ENCODE results near the gene IL36B. TPM values are rescaled to one million over a fixed set of nuclear protein-coding genes. Genes with fewer than 3 reads are reported as not detected.

The IL36B gene
- total RNA-seq, 1 donor from 2014 or later: not detected

DNA sequence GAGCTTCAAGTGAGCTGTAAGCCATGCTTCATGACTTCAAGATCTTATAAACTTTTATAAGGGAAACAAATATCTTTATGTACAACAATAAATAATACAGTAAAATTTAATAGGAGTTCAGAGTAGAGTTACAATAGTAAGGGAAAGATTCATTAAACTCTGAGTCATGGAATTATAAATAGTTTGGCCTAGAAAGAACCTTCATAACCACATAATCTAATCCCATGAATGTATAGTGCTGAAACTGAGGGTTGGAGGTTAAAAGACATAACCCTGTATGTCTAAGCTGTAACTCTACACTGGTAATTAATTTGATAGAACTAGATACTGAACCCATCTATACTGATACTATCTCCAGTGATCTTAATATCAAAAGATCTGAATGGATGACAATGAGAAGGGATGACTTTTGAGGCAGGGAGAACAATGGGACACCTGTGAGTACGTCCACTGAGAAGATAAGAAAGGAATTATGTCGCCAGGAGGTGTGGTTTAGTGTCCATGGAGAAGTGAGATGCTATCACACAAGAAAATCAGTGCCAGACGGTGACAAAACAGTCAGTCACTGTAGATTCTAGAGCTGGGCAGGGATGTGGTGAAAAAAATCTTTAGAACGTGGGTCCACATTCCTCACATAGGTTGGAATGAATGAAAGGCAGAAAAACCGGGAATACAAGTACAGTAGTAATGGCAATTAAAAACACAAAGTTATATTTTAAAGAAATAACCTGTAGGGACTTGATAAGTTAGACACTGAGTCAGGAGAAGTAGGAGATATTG is 16.2 kb upstream of the IL36B start:
- no peak for DNase-seq (ENCODE audit: low read depth, low spot score)
- Mint-ChIP-seq H3K36me3 (ENCODE audit: low read depth) (no peaks in the 10 kb centered on the region), H3K9me3 (peaks cover 7% of the 10 kb centered on the region), H3K27ac (ENCODE audit: unreplicated experiment) (no peak overlapping the region), H3K27me3 (ENCODE audit: low read depth) (peaks cover 29% of the 10 kb centered on the region), H3K4me1 (no peaks in the 10 kb centered on the region), H3K4me3 (no peak overlapping the region)
- TF ChIP-seq, protein P1, sequence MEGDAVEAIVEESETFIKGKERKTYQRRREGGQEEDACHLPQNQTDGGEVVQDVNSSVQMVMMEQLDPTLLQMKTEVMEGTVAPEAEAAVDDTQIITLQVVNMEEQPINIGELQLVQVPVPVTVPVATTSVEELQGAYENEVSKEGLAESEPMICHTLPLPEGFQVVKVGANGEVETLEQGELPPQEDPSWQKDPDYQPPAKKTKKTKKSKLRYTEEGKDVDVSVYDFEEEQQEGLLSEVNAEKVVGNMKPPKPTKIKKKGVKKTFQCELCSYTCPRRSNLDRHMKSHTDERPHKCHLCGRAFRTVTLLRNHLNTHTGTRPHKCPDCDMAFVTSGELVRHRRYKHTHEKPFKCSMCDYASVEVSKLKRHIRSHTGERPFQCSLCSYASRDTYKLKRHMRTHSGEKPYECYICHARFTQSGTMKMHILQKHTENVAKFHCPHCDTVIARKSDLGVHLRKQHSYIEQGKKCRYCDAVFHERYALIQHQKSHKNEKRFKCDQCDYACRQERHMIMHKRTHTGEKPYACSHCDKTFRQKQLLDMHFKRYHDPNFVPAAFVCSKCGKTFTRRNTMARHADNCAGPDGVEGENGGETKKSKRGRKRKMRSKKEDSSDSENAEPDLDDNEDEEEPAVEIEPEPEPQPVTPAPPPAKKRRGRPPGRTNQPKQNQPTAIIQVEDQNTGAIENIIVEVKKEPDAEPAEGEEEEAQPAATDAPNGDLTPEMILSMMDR (conservative IDR thresholded peaks at IDR 0.05): no peak

DNA sequence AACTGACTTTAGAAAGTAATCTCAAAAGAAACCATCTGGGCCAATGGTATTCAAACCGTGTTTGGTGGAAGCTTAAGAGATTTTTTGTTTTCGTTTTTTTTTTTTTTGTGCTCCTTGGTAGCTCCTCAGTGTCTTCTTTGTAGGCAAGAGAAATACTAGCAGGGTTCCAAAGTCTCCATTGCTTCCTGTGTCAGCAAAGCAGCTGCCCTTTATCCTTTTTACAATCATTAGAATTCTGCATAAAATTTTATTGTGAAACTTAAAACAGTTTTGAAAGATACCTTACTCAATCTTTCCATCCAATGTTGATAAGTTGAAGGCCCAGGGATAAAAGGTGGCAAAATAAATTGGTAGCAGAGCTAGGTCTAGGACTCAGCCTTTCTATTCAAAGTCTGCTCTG is 15.6 kb upstream of the IL36B start:
- H3K27ac Mint-ChIP-seq (ENCODE audit: unreplicated experiment): no peak overlapping the region
- DNase-seq (ENCODE audit: low read depth, low spot score): no peak
- peaks cover 30% of the 10 kb centered on the region for H3K27me3 Mint-ChIP-seq (ENCODE audit: low read depth)
- no peaks in the 10 kb centered on the region for H3K4me1 Mint-ChIP-seq
- peaks cover 7% of the 10 kb centered on the region for H3K9me3 Mint-ChIP-seq
- no peaks in the 10 kb centered on the region for H3K36me3 Mint-ChIP-seq (ENCODE audit: low read depth)
- H3K4me3 Mint-ChIP-seq: no peak overlapping the region
- TF ChIP-seq, protein P1 (conservative IDR thresholded peaks at IDR 0.05): no peak

DNA sequence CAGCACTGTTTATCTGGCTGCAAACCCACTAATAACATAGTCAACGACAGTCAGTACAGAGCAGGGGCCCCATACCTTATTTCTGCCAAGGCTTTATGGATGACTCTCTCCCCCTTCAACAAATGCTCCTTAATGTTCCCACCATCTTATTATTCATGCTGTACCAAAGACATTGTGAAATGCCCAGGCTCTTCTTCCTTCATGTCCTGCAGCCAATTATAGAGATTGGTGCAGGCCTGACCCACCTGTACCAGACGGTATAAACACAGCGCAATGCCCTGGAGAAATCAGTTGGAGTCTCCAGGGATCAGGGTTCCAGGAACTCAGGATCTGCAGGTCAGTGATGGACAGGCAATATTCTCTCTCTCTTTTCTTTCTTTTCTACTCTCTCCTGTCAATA is 15.0 kb upstream of the IL36B start, which contains the start of gene IL1F10:
Gene IL1F10, plus strand, starts transcription at position 290 of the 400 bp plus-strand sequence. CDS start 4,769 bp downstream, outside the sequence.
- H3K4me3 Mint-ChIP-seq: no peak within 1 kb of the TSS
- TF ChIP-seq, protein P1 (conservative IDR thresholded peaks at IDR 0.05): no peak
- peaks cover 29% of the 10 kb centered on the region for H3K27me3 Mint-ChIP-seq (ENCODE audit: low read depth)
- no peak within 1 kb of the TSS for H3K27ac Mint-ChIP-seq (ENCODE audit: unreplicated experiment)
- DNase-seq (ENCODE audit: low read depth, low spot score): no peak
- H3K9me3 Mint-ChIP-seq: peaks cover 7% of the 10 kb centered on the region
- no peaks in the 10 kb centered on the region for H3K4me1 Mint-ChIP-seq
- H3K36me3 Mint-ChIP-seq (ENCODE audit: low read depth): no peaks in the 10 kb centered on the region

DNA sequence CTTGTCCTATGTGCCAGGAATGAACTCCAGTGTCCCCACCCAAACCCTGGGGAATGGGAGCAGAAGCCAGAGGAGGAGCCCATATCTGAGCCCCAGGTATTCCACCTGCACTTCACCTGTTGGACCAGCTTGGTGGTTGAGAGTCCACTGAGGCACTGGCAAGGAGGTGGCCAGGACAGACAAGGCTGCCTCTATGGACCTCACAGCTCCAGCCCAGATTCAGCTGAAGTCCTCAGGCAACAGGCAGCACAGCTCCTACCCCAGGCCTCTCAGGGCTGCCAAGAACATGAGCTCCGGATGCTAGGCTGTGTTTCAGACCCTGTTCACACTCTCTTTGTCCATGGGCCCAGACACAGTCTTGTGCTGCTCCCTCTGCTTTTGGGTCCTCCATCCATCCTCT is 12.2 kb upstream of the IL36B start:
- Mint-ChIP-seq H3K27ac (ENCODE audit: unreplicated experiment) (no peak overlapping the region), H3K36me3 (ENCODE audit: low read depth) (no peaks in the 10 kb centered on the region), H3K4me3 (no peak overlapping the region), H3K9me3 (peaks cover 7% of the 10 kb centered on the region), H3K27me3 (ENCODE audit: low read depth) (peaks cover 23% of the 10 kb centered on the region), H3K4me1 (no peaks in the 10 kb centered on the region)
- TF ChIP-seq, protein P1 (conservative IDR thresholded peaks at IDR 0.05): no peak
- DNase-seq (ENCODE audit: low read depth, low spot score): no peak

DNA sequence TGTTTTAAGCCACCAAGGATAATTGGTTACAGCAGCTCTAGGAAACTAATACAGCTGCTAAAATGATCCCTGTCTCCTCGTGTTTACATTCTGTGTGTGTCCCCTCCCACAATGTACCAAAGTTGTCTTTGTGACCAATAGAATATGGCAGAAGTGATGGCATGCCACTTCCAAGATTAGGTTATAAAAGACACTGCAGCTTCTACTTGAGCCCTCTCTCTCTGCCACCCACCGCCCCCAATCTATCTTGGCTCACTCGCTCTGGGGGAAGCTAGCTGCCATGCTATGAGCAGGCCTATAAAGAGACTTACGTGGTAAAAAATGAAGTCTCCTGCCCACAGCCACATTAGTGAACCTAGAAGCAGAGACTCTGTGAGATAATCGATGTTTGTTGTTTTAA is 11.6 kb upstream of the IL36B start:
- H3K9me3 Mint-ChIP-seq: peaks cover 7% of the 10 kb centered on the region
- TF ChIP-seq, protein P1 (conservative IDR thresholded peaks at IDR 0.05): no peak
- DNase-seq (ENCODE audit: low read depth, low spot score): no peak
- no peaks in the 10 kb centered on the region for H3K36me3 Mint-ChIP-seq (ENCODE audit: low read depth)
- peaks cover 17% of the 10 kb centered on the region for H3K27me3 Mint-ChIP-seq (ENCODE audit: low read depth)
- no peaks in the 10 kb centered on the region for H3K4me1 Mint-ChIP-seq
- H3K27ac Mint-ChIP-seq (ENCODE audit: unreplicated experiment): no peak overlapping the region
- no peak overlapping the region for H3K4me3 Mint-ChIP-seq

Measured in neural crest cell (in vitro differentiated cells).